AG04450 (cell line): ENCODE data around the gene SLC46A1. TPM values are rescaled to one million over a fixed set of nuclear protein-coding genes. Genes with fewer than 3 reads are reported as not detected.
A peak's percentile ranks its signal among the peaks of the same experiment; 100 is the strongest.

Experiments
- CTCF ChIA-PET: fragments of 300-600, 350-600 bp; formaldehyde crosslinking; extraction: SDS; loops from one replicate; lab custom pipeline; 2022; ENCODE audit warnings: antibody characterized with exemption, inconsistent platforms; lab: Charles Lee
- POLR2A ChIA-PET: fragments of 350-600 bp; formaldehyde crosslinking; extraction: SDS; loops from one replicate; lab custom pipeline; 2021; ENCODE audit warnings: antibody characterized with exemption, inconsistent platforms; lab: Yijun Ruan, JAX
- DNase-seq: peaks from one replicate; pipeline ENCODE4 v3.0.0-alpha.2; 2011; ENCODE audit warnings: low read depth, low spot score
- H3K27ac ChIP-seq: one replicate; pipeline ENCODE4 v1.5.1; 2012; ENCODE audit warnings: low read depth, low read length, control low read depth
- H3K27me3 ChIP-seq: one replicate; pipeline ENCODE4 v1.6.0; 2012; ENCODE audit warnings: low read length; ENCODE audit not compliant: control insufficient read depth, insufficient read depth
- H3K4me3 ChIP-seq: 2 replicates; pipeline ENCODE4 v1.5.1; 2011; ENCODE audit warnings: mild to moderate bottlenecking, low read depth, low read length, control low read depth
- H3K9me3 ChIP-seq: 2 replicates; pipeline ENCODE4 v1.5.1; 2012; ENCODE audit warnings: low read length; ENCODE audit not compliant: control insufficient read depth, insufficient read depth
- CTCF ChIP-seq: IDR thresholded peaks from 2 replicates; pipeline ENCODE4 v1.5.1; 2011; ENCODE audit warnings: low read depth, low read length, control low read depth, inconsistent platforms
- polyA plus RNA-seq: library from polyadenylated mRNA; depleted of rRNA; stranded (reverse); fragments of >200 nt; gene quantifications from 2 replicates; pipeline ENCODE4 v1.2.3, GENCODE V29; 2011

The SLC46A1 gene
- polyA plus RNA-seq, 1 experiment = 2.5 TPM

GRCh38 chr17:28357061-28357900 lies 48.7 kb downstream of the SLC46A1 start, which contains the start of gene POLDIP2:
TSS of gene POLDIP2 (minus strand) at chr17:28357527. CDS start at chr17:28357448, 79 bp downstream.
- CTCF ChIA-PET = interaction anchor here (1.5 to 1.6 kb wide), 2 partner anchors 10 to 59 kb away, joined by 4 to 7 read pairs; no protein-coding TSS in a partner anchor
- no peaks in the 10 kb centered on the region; the same call in 1 of the 2 replicates for H3K9me3 ChIP-seq
- peak; percentile 79 for DNase-seq
- POLR2A ChIA-PET = interaction anchor here (0.6 to 2.3 kb wide), 7 partner anchors 10 to 316 kb away, joined by 3 to 36 read pairs (median 6); partner anchors contain the start of genes IFT20, SARM1, TNFAIP1 and VTN
- peak within 1 kb of the TSS; percentile 96 for H3K4me3 ChIP-seq
- H3K27ac ChIP-seq = peak within 1 kb of the TSS; percentile 39
- no peak for TF ChIP-seq CTCF
- no peaks in the 10 kb centered on the region for H3K27me3 ChIP-seq

- Histone ChIP-seq H3K27me3 (no peaks in the 10 kb centered on the region), H3K9me3 (no peaks in the 10 kb centered on the region), H3K27ac (no peak overlapping the region), H3K4me3 (no peak overlapping the region)
- CTCF ChIA-PET = no interaction called here
- TF ChIP-seq CTCF = no peak
- POLR2A ChIA-PET = no interaction called here
- no peak for DNase-seq
Measured at GRCh38 chr17:28350271-28350670, 55.7 kb downstream of the SLC46A1 start.

GRCh38 chr17:28348979-28349378 lies 57.0 kb downstream of the SLC46A1 start:
- Histone ChIP-seq H3K27me3 (no peaks in the 10 kb centered on the region), H3K9me3 (no peaks in the 10 kb centered on the region), H3K27ac (no peak overlapping the region), H3K4me3 (no peak overlapping the region)
- POLR2A ChIA-PET = interaction anchor here (3.4 kb wide), 1 partner anchor 8 kb away, joined by 24 read pairs; the partner anchor contains the start of gene POLDIP2
- no peak for TF ChIP-seq CTCF
- no peak for DNase-seq
- CTCF ChIA-PET = no interaction called here

- no peak for TF ChIP-seq CTCF
- ChIA-PET CTCF (no interaction called here), POLR2A (interaction anchor here (0.9 to 3.4 kb wide), 3 partner anchors 9 to 12 kb away, joined by 3 to 28 read pairs (median 24); partner anchors contain the start of genes IFT20, POLDIP2 and TNFAIP1)
- H3K4me3 ChIP-seq = no peak overlapping the region
- no peaks in the 10 kb centered on the region for H3K9me3 ChIP-seq
- peak overlapping the region; percentile 89 for H3K27ac ChIP-seq
- H3K27me3 ChIP-seq = no peaks in the 10 kb centered on the region
- DNase-seq = peak; percentile 75
Measured at GRCh38 chr17:28347261-28347891, 58.6 kb downstream of the SLC46A1 start.
